ENCODE data around the gene TTC22.

The TTC22 gene

DNA sequence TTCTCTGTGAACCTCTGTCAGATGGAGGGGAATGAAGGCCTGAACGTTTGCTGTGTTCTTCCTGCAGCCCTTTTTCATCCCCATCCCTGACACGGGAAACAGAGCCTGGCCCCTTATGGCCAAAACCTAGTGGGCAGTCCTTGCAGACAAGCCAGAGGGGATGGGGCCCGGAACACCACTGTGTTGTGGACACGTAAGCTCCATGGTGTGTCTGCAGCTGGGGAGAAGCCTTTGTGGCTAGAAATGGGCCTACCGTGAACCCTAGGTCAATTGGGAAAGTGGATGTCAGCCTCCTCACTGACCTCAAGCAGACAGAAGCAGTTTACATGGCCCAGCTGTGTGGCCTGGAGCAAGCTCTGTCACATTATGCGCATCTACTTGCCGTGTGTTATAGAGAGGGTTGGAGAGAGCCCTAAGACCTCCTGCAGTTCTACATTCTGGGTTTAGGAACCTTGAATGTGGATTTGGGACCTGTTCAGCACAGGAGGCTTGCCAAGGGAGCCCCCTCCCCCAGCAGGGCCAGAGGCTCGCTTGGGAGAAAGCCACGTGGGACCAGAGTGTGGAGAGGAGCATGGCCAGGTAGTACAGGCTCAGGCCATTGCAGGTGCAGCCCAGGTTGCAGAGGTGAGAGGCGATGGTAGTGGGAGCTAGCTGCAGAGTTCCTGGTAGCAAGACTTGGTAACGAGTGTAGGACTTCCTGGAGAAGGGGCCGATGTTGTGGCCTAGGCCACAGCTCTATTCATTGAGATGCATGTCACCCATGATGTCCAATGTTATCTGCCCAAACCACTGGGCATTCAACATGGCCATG is 57.5 kb downstream of the TTC22 start:
- TF ChIP-seq JUND (IDR thresholded peaks at IDR 0.05; ENCODE audit: low read depth) = no peak
- in situ Hi-C loops (cut with HindIII; ENCODE audit: low pct_unique_long_range_greater_than_20kb, low sequenced_read_pairs) = no loop called here
- DNase-seq (ENCODE audit: low read depth in 1 of 2, low spot score in 1 of 2) = no peak

DNA sequence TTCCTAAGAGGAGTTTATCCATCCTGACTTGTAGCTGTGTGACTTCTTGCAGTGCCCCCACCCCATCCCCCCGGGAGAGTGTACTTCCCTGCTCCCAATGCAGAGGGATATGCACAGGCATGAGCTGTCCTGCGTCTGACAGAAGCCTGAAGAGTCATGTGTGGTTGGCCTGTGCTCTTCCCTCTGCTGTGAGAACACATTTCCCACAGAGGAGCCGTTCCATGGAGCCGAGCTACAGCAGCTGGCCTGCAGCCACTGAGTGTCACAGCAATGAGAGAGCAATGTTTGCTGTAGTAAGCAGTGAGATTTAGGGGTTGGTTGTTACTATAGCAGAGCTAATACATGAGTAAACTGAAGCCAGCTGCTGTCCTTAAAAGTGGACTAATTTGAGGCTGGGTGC is 58.8 kb downstream of the TTC22 start:
- in situ Hi-C loops (cut with HindIII; ENCODE audit: low pct_unique_long_range_greater_than_20kb, low sequenced_read_pairs) = no loop called here
- no peak for DNase-seq (ENCODE audit: low read depth in 1 of 2, low spot score in 1 of 2)
- no peak for TF ChIP-seq JUND (IDR thresholded peaks at IDR 0.05; ENCODE audit: low read depth)

DNA sequence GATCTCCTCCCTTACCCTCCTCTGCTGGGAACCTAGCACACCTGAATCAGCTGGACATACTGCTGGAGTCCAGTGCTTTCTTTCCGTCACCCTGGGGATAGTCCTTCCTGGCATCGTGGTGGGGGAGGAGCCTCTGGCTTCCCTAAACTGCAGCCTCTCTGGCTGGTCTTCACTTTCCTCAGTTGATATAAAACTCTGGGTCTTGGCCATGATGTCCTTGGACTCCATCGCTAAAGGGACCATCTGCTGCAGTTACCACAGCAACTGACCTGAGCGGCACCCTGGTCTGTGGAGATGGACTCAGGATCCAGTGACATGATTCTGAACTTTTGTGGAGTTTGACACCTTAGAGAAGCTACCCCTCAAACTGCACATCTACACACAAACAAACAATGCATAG is 59.6 kb downstream of the TTC22 start:
- in situ Hi-C loops (cut with HindIII; ENCODE audit: low pct_unique_long_range_greater_than_20kb, low sequenced_read_pairs) = no loop called here
- DNase-seq (ENCODE audit: low read depth in 1 of 2, low spot score in 1 of 2) = no peak
- no peak for TF ChIP-seq JUND (IDR thresholded peaks at IDR 0.05; ENCODE audit: low read depth)

DNA sequence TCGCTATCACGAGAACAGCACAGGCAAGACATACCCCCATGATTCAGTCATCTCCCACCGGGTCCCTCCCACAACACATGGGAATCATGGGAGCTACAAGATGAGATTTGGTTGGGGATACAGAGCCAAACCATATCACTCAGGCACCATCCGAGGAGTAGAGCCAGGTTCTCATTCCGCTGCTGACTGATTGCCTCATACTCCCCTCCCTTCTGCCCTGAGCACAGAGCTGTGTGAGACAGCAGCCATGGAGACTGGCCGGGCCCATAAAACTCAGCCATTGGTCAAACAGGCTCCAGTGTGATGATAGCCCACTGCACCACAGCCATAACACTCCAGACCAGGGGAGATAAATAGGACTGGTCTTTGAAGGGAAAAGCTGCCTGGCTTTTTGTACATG is 62.9 kb downstream of the TTC22 start:
- TF ChIP-seq JUND (IDR thresholded peaks at IDR 0.05; ENCODE audit: low read depth) = no peak
- no peak for DNase-seq (ENCODE audit: low read depth in 1 of 2, low spot score in 1 of 2)
- in situ Hi-C loops (cut with HindIII; ENCODE audit: low pct_unique_long_range_greater_than_20kb, low sequenced_read_pairs) = no loop called here

DNA sequence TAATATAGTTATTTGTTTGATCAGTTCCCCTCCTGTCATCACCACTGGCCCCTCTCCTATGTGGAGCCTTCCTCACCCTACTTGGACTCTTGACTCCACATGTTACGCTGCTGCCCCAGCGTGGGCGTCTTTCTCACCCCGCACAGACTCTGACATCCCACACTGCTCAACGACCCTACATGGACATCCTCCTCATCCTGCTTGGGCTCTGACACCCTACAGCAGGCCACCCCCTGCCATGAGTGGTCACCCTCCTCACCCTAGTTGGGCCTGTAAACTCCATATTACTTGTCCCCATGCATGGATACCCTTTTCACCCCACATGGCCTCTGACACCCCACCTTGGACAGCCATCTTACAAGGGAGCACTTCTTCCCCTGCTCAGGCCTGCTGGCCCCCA is 64.4 kb downstream of the TTC22 start:
- no peak for TF ChIP-seq JUND (IDR thresholded peaks at IDR 0.05; ENCODE audit: low read depth)
- no peak for DNase-seq (ENCODE audit: low read depth in 1 of 2, low spot score in 1 of 2)
- in situ Hi-C loops (cut with HindIII; ENCODE audit: low pct_unique_long_range_greater_than_20kb, low sequenced_read_pairs) = no loop called here
